H1 (cell line): ENCODE measurements around the gene CFAP221.

Experiments
- POLR2AphosphoS5 ChIP-seq: IDR thresholded peaks from 2 replicates; pipeline ENCODE4 v1.6.1; 2011; ENCODE audit warnings: low read depth, low read length
- TF ChIP-seq, protein P1 (sequence below), 3 experiments: IDR thresholded peaks; 1 replicate in 2 of 3; 2 replicates in 1 of 3; pipeline versions ENCODE4 v1.5.1 to v1.6.1; 2011; ENCODE audit warnings: low read length in 3 of 3, mild to moderate bottlenecking in 3 of 3, inconsistent platforms in 2 of 3, low read depth in 1 of 3, moderate library complexity in 1 of 3; ENCODE audit not compliant: insufficient read depth in 1 of 3; ENCODE audit errors: control extremely low read depth in 1 of 3

DNA sequence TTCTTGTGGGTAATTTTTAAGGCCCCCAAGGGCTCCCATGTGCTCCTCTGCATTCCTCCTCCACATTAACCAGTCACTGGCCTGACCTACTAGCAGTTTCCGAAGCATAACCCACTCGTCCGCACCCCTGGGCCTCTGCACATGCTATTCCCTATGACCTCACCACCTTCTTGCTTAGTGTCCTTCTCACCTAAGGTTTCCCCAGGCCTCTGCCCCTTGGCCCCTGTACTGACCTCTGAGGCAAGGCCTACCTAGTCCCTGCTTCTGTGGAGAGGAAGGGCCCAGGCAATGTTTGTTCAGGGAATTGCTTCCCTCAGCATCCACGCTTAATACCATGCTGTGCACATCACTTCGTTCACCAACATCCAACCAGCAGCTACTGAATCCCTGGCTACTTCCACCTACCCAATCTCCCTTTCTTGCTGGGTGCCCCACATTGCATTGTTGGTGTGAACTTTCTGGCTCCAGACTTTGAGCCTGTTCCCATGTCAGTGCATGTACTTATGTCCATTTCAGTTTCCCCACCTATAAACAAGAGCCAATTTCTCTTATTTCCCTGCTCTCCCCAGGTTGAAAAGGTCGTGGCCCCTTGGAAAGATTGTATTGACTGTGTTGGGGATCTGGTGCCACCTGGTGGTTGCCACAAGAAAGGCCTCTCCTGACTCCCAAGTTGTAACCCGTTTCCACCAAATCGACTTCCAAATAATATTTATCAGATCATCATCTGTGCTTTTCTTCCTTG lies 115.5 kb downstream of the CFAP221 start:
- TF ChIP-seq, protein P1, sequence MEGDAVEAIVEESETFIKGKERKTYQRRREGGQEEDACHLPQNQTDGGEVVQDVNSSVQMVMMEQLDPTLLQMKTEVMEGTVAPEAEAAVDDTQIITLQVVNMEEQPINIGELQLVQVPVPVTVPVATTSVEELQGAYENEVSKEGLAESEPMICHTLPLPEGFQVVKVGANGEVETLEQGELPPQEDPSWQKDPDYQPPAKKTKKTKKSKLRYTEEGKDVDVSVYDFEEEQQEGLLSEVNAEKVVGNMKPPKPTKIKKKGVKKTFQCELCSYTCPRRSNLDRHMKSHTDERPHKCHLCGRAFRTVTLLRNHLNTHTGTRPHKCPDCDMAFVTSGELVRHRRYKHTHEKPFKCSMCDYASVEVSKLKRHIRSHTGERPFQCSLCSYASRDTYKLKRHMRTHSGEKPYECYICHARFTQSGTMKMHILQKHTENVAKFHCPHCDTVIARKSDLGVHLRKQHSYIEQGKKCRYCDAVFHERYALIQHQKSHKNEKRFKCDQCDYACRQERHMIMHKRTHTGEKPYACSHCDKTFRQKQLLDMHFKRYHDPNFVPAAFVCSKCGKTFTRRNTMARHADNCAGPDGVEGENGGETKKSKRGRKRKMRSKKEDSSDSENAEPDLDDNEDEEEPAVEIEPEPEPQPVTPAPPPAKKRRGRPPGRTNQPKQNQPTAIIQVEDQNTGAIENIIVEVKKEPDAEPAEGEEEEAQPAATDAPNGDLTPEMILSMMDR (IDR thresholded peaks at IDR 0.05; ENCODE audit: control extremely low read depth in 1 of 3, insufficient read depth in 1 of 3, low read depth in 1 of 3, low read length in 3 of 3): peak; percentile 77 to 85 (median 78)
- TF ChIP-seq POLR2AphosphoS5: no peak
